Endodermal cell (in vitro differentiated cells): Measurements from ENCODE around the gene AARS2. TPM values are rescaled to one million over a fixed set of nuclear protein-coding genes. Genes with fewer than 3 reads are reported as not detected.
"Not testable (repeated sequence)": the region's sequence is repeated elsewhere in the genome, so short reads cannot be mapped to it uniquely, and the experiment has no call there.

Experiments used
- DNase-seq: peaks from one replicate; pipeline ENCODE4 v3.0.0-alpha.2; 2017
- H3K27ac ChIP-seq: 2 replicates; pipeline ENCODE4 v1.5.1; 2013; ENCODE audit warnings: mild to moderate bottlenecking, low read depth, low read length, moderate library complexity
- H3K27me3 ChIP-seq: 2 replicates; pipeline ENCODE4 v1.6.1; 2013; ENCODE audit warnings: mild to moderate bottlenecking, low read length, moderate library complexity; ENCODE audit not compliant: insufficient read depth, control insufficient read depth, poor library complexity, severe bottlenecking
- H3K36me3 ChIP-seq: 2 replicates; pipeline ENCODE4 v1.7.0; 2013; ENCODE audit warnings: mild to moderate bottlenecking, low read length, moderate library complexity; ENCODE audit not compliant: control insufficient read depth, insufficient read depth
- H3K4me1 ChIP-seq: one replicate; pipeline ENCODE4 v1.7.0; 2013; ENCODE audit warnings: low read length; ENCODE audit not compliant: control insufficient read depth, insufficient read depth
- H3K4me3 ChIP-seq: 2 replicates; pipeline ENCODE4 v1.5.1; 2013; ENCODE audit warnings: mild to moderate bottlenecking, low read length, moderate library complexity
- H3K9ac ChIP-seq: 2 replicates; pipeline ENCODE4 v1.6.1; 2013; ENCODE audit warnings: mild to moderate bottlenecking, low read length, moderate library complexity; ENCODE audit not compliant: poor library complexity, severe bottlenecking; ENCODE audit errors: extremely low read depth
- H3K9me3 ChIP-seq: 2 replicates; pipeline ENCODE4 v1.6.1; 2013; ENCODE audit warnings: mild to moderate bottlenecking, low read length, moderate library complexity; ENCODE audit not compliant: control insufficient read depth
- H3K27ac Mint-ChIP-seq: 2 replicates; pipeline ENCODE4 v1.8.0; 2020; ENCODE audit warnings: mixed read lengths
- H3K27me3 Mint-ChIP-seq: 2 replicates; pipeline ENCODE4 v1.8.0; 2021; ENCODE audit warnings: mild to moderate bottlenecking, mixed read lengths; ENCODE audit not compliant: insufficient read depth
- H3K36me3 Mint-ChIP-seq: 2 replicates; pipeline ENCODE4 v1.8.0; 2020; ENCODE audit warnings: low read depth, mixed read lengths
- H3K4me1 Mint-ChIP-seq: 2 replicates; pipeline ENCODE4 v1.8.0; 2020; ENCODE audit warnings: mixed read lengths
- H3K4me3 Mint-ChIP-seq: 2 replicates; pipeline ENCODE4 v1.8.0; 2020; ENCODE audit warnings: mild to moderate bottlenecking, moderate library complexity, mixed read lengths
- H3K9me3 Mint-ChIP-seq: 2 replicates; pipeline ENCODE4 v1.8.0; 2020; ENCODE audit warnings: mild to moderate bottlenecking, mixed read lengths
- WGBS, 2 experiments: methylation state at CpG; one replicate each; pipeline versions ENCODE4 v1.1.5 to v1.1.7; 2013; ENCODE audit warnings: missing lambda C conversion rate in 2 of 2, mixed read lengths in 1 of 2; ENCODE audit not compliant: insufficient coverage in 1 of 2, insufficient read length in 1 of 2; 5-methylcytosine and 5-hydroxymethylcytosine counted together
- total RNA-seq, 2 donors: library from RNA; stranded (reverse); fragmentation: NEBNext Ultra II Directional in 1 of 2; extraction: Animal tissue kit (Norgen Biotek cat#: 25700) in 1 of 2; gene quantifications; 2 replicates in 1 of 2; 3 replicates in 1 of 2; pipeline ENCODE4 v1.2.1, GENCODE V29; 2021
- TF ChIP-seq, protein P1 (sequence below): fragments of 200-600 bp; sonication (generic); conservative IDR thresholded peaks from 2 replicates; pipeline ENCODE4 v1.5.0; 2021; ENCODE audit warnings: antibody characterized with exemption, mild to moderate bottlenecking

The AARS2 gene
- total RNA-seq, 2 donors from 2014 or later = 22.9 to 24.7 TPM

DNA sequence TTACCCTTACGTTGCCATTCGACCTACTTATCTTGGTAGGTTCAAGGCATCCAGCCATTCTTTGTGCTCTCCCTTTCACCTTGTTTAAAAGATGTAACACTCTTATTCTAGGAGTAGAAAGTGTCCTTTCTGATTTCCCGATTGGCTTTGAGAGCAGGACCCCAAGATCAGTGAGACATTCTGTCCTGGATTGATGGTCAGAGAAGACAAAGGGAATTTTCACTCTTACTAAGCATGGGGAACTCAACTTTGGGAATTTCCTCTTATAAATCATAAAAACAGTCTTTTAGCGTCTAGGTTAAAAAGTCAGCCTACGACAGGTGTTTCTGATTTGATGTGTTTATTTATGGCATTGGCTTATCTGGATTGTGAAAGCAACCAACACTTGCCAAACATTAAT lies 2.8 kb upstream of the AARS2 start:
- no peak overlapping the region for H3K9ac ChIP-seq
- H3K4me1 Mint-ChIP-seq = peaks cover 7% of the 10 kb centered on the region
- H3K36me3 Mint-ChIP-seq = peaks cover 13% of the 10 kb centered on the region
- no peak overlapping the region for H3K27ac Mint-ChIP-seq
- no peaks in the 10 kb centered on the region for H3K4me1 ChIP-seq
- no peak overlapping the region for H3K27ac ChIP-seq
- no peaks in the 10 kb centered on the region for H3K9me3 Mint-ChIP-seq
- H3K4me3 Mint-ChIP-seq = no peak overlapping the region
- no peaks in the 10 kb centered on the region for H3K9me3 ChIP-seq
- TF ChIP-seq, protein P1, sequence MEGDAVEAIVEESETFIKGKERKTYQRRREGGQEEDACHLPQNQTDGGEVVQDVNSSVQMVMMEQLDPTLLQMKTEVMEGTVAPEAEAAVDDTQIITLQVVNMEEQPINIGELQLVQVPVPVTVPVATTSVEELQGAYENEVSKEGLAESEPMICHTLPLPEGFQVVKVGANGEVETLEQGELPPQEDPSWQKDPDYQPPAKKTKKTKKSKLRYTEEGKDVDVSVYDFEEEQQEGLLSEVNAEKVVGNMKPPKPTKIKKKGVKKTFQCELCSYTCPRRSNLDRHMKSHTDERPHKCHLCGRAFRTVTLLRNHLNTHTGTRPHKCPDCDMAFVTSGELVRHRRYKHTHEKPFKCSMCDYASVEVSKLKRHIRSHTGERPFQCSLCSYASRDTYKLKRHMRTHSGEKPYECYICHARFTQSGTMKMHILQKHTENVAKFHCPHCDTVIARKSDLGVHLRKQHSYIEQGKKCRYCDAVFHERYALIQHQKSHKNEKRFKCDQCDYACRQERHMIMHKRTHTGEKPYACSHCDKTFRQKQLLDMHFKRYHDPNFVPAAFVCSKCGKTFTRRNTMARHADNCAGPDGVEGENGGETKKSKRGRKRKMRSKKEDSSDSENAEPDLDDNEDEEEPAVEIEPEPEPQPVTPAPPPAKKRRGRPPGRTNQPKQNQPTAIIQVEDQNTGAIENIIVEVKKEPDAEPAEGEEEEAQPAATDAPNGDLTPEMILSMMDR = no peak
- H3K4me3 ChIP-seq = no peak overlapping the region
- no peak for DNase-seq
- WGBS, 2 experiments = 87% methylated on average over 5 of the region's 5 CpGs; no CpG with 5 or more reads in 1 of the 2 experiments
- H3K27me3 Mint-ChIP-seq = peaks cover 24% of the 10 kb centered on the region
- peaks cover 21% of the 10 kb centered on the region for H3K27me3 ChIP-seq
- peaks cover 10% of the 10 kb centered on the region for H3K36me3 ChIP-seq

DNA sequence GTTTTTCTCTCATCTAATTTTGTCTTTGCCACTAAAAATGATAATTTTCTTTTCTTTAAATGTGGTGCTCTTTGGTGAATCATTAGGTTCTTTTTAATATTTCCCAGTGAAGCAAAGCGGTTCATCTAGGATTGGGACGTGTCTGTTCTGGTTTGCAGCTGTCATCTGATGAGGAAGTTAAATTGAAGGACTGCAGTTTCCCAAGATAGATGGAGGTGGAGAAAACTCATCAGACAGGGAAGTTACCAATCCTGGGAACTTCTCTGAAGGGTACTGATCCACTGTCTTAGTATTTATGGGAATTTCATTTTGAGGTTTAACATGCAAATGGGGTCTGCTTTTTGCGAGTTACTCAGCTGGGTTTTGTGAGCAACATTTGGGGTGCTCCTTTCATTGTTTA lies 2.4 kb upstream of the AARS2 start:
- Histone ChIP-seq H3K9me3 (no peaks in the 10 kb centered on the region), H3K36me3 (peaks cover 14% of the 10 kb centered on the region), H3K4me3 (no peak overlapping the region), H3K4me1 (no peaks in the 10 kb centered on the region), H3K27ac (no peak overlapping the region), H3K27me3 (peaks cover 17% of the 10 kb centered on the region), H3K9ac (no peak overlapping the region)
- peaks cover 24% of the 10 kb centered on the region for H3K27me3 Mint-ChIP-seq
- 83 to 94% methylated on average over 3 of the region's 3 CpGs for WGBS, 2 experiments
- no peaks in the 10 kb centered on the region for H3K9me3 Mint-ChIP-seq
- H3K27ac Mint-ChIP-seq = no peak overlapping the region
- no peak overlapping the region for H3K4me3 Mint-ChIP-seq
- TF ChIP-seq, protein P1 = no peak
- H3K4me1 Mint-ChIP-seq = peaks cover 7% of the 10 kb centered on the region
- no peak for DNase-seq
- H3K36me3 Mint-ChIP-seq = peaks cover 18% of the 10 kb centered on the region

DNA sequence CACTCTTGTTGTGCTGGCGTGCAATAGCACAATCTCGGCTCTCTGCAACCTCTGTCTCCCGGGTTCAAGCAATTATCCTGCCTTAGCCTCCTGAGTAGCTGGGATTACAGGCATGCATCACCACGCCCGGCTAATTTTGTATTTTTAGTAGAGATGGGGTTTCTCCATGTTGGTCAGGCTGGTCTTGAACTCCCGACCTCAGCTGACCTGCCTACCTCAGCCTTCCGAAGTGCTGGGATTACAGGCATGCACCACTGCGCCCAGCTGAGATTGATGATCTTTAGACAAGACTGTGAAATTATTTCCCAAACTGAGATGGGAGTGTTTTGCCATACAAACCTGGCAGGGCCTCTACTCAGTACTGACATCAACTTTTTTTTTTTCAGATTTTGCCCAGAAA lies 1.5 kb upstream of the AARS2 start:
- not testable (repeated sequence) for H3K9ac ChIP-seq, H3K4me3 ChIP-seq, H3K9me3 ChIP-seq, H3K4me1 Mint-ChIP-seq, H3K27ac Mint-ChIP-seq, H3K4me1 ChIP-seq, H3K27ac ChIP-seq, DNase-seq, H3K9me3 Mint-ChIP-seq, H3K4me3 Mint-ChIP-seq
- WGBS, 2 experiments = 86 to 90% methylated on average over 3 to 6 of the region's 8 CpGs
- Histone ChIP-seq H3K36me3 (peaks cover 23% of the 10 kb centered on the region), H3K27me3 (peaks cover 11% of the 10 kb centered on the region)
- H3K27me3 Mint-ChIP-seq = peaks cover 16% of the 10 kb centered on the region
- peaks cover 26% of the 10 kb centered on the region for H3K36me3 Mint-ChIP-seq

DNA sequence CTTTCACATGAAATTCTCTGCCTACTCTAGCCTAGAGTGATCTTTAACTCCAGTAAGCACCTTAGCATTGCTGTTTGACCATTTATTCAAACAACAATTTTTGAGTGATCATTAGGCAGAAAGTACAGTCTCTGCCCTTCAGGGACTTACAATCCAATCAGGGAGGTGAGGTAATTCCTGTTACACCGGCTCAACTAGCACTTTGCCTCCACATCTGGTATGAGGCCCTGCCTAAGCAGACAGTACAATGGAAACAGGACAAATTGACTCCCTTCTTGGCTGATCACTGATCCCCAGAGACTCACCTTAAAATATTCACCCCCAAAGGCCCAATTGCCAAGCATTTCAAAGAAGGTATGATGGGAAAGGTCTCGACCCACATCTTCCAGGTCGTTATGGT lies 1.4 kb downstream of the AARS2 start:
- no peaks in the 10 kb centered on the region for H3K27me3 ChIP-seq
- Mint-ChIP-seq H3K4me3 (peak overlapping the region; percentile 96), H3K4me1 (peaks cover 7% of the 10 kb centered on the region), H3K9me3 (no peaks in the 10 kb centered on the region), H3K27ac (no peak overlapping the region), H3K36me3 (peaks cover 44% of the 10 kb centered on the region), H3K27me3 (peaks cover 2% of the 10 kb centered on the region)
- peak overlapping the region; percentile 99 for H3K4me3 ChIP-seq
- no peaks in the 10 kb centered on the region for H3K4me1 ChIP-seq
- peaks cover 38% of the 10 kb centered on the region for H3K36me3 ChIP-seq
- H3K27ac ChIP-seq = no peak overlapping the region
- no peak for DNase-seq
- no peaks in the 10 kb centered on the region for H3K9me3 ChIP-seq
- TF ChIP-seq, protein P1 = no peak
- H3K9ac ChIP-seq = no peak overlapping the region
- 85 to 87% methylated on average over 3 of the region's 3 CpGs for WGBS, 2 experiments
